Psoas muscle (tissue), 8 donors: ENCODE results near the gene ATRNL1. TPM values are rescaled to one million over a fixed set of nuclear protein-coding genes. Genes with fewer than 3 reads are reported as not detected.

ENCODE experiments used
- ATAC-seq, 4 donors: fragments of 200-7000 bp; cut with Tn5 transposase; one replicate each; pipeline ENCODE4 v1.9.1; 2020; ENCODE audit warnings: moderate library complexity in 3 of 4, mild to moderate bottlenecking in 2 of 4
- DNase-seq, 2 donors: peaks; one replicate each; pipeline ENCODE4 v3.0.0-alpha.2; 2020
- H3K27ac ChIP-seq: fragments of 200-600 bp; one replicate; pipeline ENCODE4 v1.8.0; 2022
- H3K27me3 ChIP-seq, 3 donors: fragments of 200-600 bp in 1 of 3; one replicate each; pipeline versions ENCODE4 v1.6.1 to v1.8.0; 2013 to 2022; ENCODE audit warnings: low read length in 2 of 3, mild to moderate bottlenecking in 2 of 3, moderate library complexity in 1 of 3; ENCODE audit not compliant: insufficient read depth in 3 of 3
- H3K36me3 ChIP-seq, 2 donors: fragments of 200-600 bp in 1 of 2; one replicate each; pipeline versions ENCODE4 v1.6.1 to v1.8.0; 2013 to 2022; ENCODE audit warnings: low read depth in 1 of 2, mild to moderate bottlenecking in 1 of 2, moderate library complexity in 1 of 2; ENCODE audit not compliant: insufficient read depth in 1 of 2
- H3K4me1 ChIP-seq: fragments of 200-600 bp; one replicate; pipeline ENCODE4 v1.8.0; 2022
- H3K4me3 ChIP-seq: fragments of 200-600 bp; one replicate; pipeline ENCODE4 v1.8.0; 2022; ENCODE audit warnings: mild to moderate bottlenecking
- H3K9me3 ChIP-seq: fragments of 200-600 bp; one replicate; pipeline ENCODE4 v1.8.0; 2022
- WGBS, 3 donors: extraction: QIAGEN DNeasy Blood & Tissue Kit; methylation state at CpG; one replicate each; pipeline versions ENCODE4 v1.1.6 to v1.1.7; 2013; 5-methylcytosine and 5-hydroxymethylcytosine counted together
- intact Hi-C, 2 donors: fragments of 100-400 bp; cut with DNase I; formaldehyde crosslinking; loops; one replicate each; pipeline versions ENCODE4 v1.11.0 to v1.14.2; 2022
- polyA plus RNA-seq, 3 donors: library from polyadenylated mRNA; stranded (reverse); fragments of 200-250 nt; gene quantifications; one replicate each; pipeline ENCODE4 v1.2.3, GENCODE V29; 2013
- total RNA-seq, 4 donors: library from RNA; stranded (reverse); fragmentation: NEBNext Ultra II Directional in 2 of 4; extraction: Animal tissue kit (Norgen Biotek cat#: 25700) in 2 of 4; gene quantifications; one replicate each; pipeline versions ENCODE4 v1.2.1 to v1.2.4, GENCODE V29; 2021 to 2023
- TF ChIP-seq, protein P1 (sequence below): fragments of 200-600 bp; IDR thresholded peaks from one replicate; pipeline ENCODE4 v1.8.0; 2022; ENCODE audit warnings: antibody characterized with exemption
- donor health status: healthy with polysubstance abuse.
- donor health status: DM: no; HTN: no; CAD: no; lungs with moderate emphysema.
- donor health status: Bipolar disorder and iron deficiency.
- donor health status: healthy.
- donor health status: DM: yes; HTN: yes; CAD: no.
- donor health status: DM: no; HTN: no; CAD: no.
- donor health status: DM: no; HTN: no; CAD: no.
- donor health status: DM: yes; HTN: yes; CAD: no.

Gene ATRNL1
- total and polyA plus RNA-seq, 7 donors = 0.01 to 7.1 (median 2.2) TPM

- no peaks in the 10 kb centered on the region for H3K27me3 ChIP-seq
- TF ChIP-seq, protein P1, sequence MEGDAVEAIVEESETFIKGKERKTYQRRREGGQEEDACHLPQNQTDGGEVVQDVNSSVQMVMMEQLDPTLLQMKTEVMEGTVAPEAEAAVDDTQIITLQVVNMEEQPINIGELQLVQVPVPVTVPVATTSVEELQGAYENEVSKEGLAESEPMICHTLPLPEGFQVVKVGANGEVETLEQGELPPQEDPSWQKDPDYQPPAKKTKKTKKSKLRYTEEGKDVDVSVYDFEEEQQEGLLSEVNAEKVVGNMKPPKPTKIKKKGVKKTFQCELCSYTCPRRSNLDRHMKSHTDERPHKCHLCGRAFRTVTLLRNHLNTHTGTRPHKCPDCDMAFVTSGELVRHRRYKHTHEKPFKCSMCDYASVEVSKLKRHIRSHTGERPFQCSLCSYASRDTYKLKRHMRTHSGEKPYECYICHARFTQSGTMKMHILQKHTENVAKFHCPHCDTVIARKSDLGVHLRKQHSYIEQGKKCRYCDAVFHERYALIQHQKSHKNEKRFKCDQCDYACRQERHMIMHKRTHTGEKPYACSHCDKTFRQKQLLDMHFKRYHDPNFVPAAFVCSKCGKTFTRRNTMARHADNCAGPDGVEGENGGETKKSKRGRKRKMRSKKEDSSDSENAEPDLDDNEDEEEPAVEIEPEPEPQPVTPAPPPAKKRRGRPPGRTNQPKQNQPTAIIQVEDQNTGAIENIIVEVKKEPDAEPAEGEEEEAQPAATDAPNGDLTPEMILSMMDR = no peak
- H3K4me1 ChIP-seq = no peaks in the 10 kb centered on the region
- no peaks in the 10 kb centered on the region for H3K9me3 ChIP-seq
- H3K27ac ChIP-seq = no peak overlapping the region
- WGBS, 3 donors = 76 to 98% (median 83%) methylated on average over 2 of the region's 2 CpGs
- intact Hi-C loops = no loop called here
- H3K36me3 ChIP-seq = no peaks in the 10 kb centered on the region
- H3K4me3 ChIP-seq = no peak overlapping the region
- no peak for DNase-seq
- no peak for ATAC-seq
Observed at GRCh38 chr10:115931309-115931708, 838.1 kb downstream of the ATRNL1 start.

DNA sequence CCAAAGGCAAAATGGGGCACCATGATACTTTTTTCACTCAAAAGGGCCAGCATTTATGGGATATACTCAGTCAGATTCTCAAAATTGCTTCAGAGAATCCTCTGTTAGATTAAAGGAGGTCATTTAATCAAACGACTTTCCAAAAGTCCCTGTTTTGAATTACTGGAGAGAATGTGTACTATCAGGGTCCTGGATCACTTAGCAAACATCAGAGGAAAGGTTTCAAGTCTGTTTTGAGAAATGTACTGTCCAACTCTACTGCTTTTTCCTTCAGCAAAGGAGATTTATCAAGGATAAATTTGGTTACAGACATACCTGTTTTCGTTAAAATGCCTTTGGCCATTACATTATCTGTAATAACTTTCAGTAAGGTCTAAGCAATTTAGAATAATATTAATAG lies 838.9 kb downstream of the ATRNL1 start:
- intact Hi-C loops = no loop called here
- no peak for DNase-seq
- H3K27ac ChIP-seq = no peak overlapping the region
- H3K36me3 ChIP-seq = no peaks in the 10 kb centered on the region
- ATAC-seq = no peak
- TF ChIP-seq, protein P1 = no peak
- WGBS, 3 donors = 75 to 85% (median 79%) methylated on average over 2 of the region's 2 CpGs
- H3K9me3 ChIP-seq = no peaks in the 10 kb centered on the region
- H3K4me1 ChIP-seq = no peaks in the 10 kb centered on the region
- H3K27me3 ChIP-seq = no peaks in the 10 kb centered on the region
- no peak overlapping the region for H3K4me3 ChIP-seq

- no peak overlapping the region for H3K27ac ChIP-seq
- no peaks in the 10 kb centered on the region for H3K4me1 ChIP-seq
- no peak overlapping the region for H3K4me3 ChIP-seq
- H3K27me3 ChIP-seq = no peaks in the 10 kb centered on the region
- 36 to 64% (median 46%) methylated on average over 2 of the region's 2 CpGs for WGBS, 3 donors
- intact Hi-C loops = no loop called here
- no peaks in the 10 kb centered on the region for H3K36me3 ChIP-seq
- TF ChIP-seq, protein P1 = no peak
- ATAC-seq = no peak
- H3K9me3 ChIP-seq = no peaks in the 10 kb centered on the region
- DNase-seq = no peak
Observed at GRCh38 chr10:115933098-115933497, 839.9 kb downstream of the ATRNL1 start.

DNA sequence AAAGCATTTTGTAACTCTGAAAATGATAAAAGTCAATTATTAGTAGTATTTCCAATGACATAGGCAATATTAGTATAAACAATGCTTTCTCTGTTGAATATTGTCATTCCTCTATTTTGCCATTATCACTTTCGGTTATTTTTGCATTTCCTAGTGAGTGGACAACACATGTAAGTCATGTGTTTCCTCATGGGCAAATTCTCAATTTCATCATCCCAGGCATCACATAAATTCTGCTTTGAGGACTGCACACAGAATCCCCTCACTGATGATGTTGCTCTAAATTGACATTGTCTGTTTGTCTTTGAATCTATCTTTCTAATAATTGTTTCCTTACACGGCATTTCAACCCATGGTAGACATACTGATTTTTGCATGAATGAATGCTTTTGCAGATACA lies 842.6 kb downstream of the ATRNL1 start:
- Histone ChIP-seq H3K4me1 (no peaks in the 10 kb centered on the region), H3K4me3 (no peak overlapping the region), H3K27me3 (no peaks in the 10 kb centered on the region), H3K36me3 (no peaks in the 10 kb centered on the region), H3K27ac (no peak overlapping the region), H3K9me3 (no peaks in the 10 kb centered on the region)
- TF ChIP-seq, protein P1 = no peak
- intact Hi-C loops = no loop called here
- no peak for DNase-seq
- no peak for ATAC-seq
- 71 to 83% (median 82%) methylated on average over 2 of the region's 2 CpGs for WGBS, 3 donors
